GM12872 (cell line): ENCODE data around the gene PALD1.

Experiments
- TF ChIP-seq, protein P1 (sequence below): IDR thresholded peaks from 3 replicates; pipeline ENCODE4 v1.5.1; 2011; ENCODE audit warnings: low read depth, mild to moderate bottlenecking, low read length, moderate library complexity; ENCODE audit not compliant: insufficient read depth

Gene PALD1

DNA sequence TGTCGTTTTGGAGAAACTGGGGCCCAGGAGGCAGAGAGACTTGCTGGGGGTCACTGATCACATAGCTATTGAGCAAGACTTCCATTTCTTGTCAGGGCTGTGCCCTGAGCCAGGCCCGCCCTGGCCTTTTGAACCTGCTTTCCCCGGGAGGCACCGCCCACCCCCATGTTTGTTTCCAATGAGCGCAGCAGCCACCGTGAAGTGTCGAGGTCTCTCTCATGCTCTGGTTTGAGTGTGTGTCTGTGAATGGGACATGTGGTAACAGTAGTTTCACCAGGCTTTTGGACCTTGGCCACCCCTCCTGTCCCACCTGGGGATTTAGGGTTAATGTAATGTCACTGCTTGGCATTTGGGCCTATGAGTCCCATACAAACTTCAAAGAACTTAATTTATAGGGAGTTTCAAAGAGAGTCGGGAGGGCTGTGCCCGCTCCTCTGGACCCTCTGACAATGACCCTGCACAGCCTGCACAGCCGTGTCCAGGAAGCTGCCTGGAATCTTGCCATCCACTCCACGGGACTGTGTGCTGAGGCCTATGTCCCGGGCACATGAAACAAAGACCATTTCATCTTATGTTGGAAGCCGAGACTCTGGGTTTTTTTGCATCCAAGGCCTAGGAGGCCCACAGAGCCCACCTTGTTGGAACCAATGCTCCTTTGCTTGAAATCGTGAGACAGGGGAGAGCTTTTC, 117.7 kb downstream of the PALD1 start:
- TF ChIP-seq, protein P1, sequence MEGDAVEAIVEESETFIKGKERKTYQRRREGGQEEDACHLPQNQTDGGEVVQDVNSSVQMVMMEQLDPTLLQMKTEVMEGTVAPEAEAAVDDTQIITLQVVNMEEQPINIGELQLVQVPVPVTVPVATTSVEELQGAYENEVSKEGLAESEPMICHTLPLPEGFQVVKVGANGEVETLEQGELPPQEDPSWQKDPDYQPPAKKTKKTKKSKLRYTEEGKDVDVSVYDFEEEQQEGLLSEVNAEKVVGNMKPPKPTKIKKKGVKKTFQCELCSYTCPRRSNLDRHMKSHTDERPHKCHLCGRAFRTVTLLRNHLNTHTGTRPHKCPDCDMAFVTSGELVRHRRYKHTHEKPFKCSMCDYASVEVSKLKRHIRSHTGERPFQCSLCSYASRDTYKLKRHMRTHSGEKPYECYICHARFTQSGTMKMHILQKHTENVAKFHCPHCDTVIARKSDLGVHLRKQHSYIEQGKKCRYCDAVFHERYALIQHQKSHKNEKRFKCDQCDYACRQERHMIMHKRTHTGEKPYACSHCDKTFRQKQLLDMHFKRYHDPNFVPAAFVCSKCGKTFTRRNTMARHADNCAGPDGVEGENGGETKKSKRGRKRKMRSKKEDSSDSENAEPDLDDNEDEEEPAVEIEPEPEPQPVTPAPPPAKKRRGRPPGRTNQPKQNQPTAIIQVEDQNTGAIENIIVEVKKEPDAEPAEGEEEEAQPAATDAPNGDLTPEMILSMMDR = no peak

DNA sequence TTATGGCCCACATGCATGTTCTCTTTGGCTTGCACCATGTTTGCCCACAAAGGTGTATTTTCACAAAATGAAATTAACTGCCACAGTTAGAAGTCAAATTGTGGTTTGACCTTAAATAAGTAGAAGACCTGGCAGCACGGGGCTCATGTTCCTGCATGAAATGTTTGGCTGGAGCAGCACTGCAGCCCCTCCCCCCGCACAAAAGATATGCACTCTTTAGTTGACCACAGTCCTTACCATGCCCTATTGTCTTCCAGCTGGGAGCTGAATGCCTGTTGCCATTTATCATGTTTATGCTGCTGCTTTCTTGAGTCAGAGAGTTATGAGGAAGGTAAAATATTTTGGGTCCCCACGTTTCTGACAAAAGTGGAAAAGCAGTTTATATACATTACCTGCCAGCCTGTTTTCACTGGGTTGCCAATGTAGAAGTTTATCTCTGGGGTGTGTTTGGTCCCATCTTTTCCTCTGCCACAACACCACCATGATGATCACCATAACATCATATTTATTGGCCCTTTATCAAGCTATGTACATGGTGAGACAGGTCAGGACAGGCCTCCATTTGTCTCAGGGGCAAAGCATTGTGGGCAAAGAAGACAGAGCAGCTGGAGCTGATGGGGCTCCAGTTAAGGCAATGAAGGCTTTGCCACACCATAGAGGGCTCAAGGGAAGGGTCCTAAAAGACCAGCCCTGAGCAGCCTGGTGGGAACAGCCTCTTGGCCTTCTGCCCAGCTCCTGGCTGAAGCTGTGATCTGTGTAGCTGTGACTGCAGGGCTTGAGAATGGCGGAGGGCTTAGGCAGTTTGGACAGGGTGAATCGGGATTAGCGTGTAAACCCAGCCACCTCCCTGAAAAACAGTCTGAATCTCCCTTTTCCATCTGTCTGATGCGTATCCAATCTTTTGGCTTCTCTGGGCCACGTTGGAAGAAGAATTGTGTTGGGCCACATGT, 118.6 kb downstream of the PALD1 start:
- TF ChIP-seq, protein P1 = no peak

DNA sequence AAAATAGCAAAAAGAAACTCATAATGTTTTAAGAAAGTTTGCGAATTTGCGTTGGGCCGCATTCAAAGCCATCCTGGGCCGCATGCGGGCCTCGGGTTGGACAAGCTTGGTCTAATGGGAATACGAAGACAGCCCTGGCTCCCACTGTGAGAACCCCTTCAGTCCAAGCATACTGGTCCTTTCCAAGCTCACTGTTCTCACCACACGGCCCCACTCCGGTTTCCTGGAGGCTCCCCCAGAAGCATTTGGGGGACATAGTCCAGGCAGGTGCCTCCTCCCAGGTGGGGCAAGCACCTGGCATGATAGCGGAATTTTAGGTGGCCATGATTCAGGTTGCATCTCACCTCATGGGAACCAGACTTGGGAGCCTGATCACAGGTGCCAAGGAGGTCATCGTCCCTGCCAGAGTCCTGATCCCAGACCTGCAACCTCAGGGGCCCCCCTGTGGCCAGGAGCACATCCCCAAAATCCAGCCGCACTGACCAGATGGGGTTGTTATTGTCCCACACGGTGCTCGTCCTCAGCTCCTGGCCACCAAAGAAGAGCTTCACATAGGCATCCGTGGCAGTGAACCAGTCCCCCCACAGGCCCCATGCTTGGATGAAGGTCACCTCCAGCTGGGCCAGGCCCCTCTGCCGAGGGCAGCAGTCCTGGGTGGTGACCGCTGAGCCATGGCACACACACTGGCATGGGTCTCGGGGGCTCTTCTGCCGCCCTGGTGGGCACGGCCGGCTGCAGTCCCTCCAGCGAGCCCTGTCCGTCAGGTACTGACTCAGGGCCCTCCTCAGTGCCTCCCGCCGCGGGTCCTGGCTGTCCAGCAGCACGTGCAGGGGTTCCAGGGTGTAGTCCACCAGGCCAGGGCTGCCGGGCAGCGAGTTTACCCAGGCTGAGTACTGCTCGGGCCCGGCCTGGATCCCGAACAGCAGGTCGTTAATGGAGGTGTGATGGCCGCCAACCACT, 119.6 kb downstream of the PALD1 start:
- TF ChIP-seq, protein P1 = no peak

DNA sequence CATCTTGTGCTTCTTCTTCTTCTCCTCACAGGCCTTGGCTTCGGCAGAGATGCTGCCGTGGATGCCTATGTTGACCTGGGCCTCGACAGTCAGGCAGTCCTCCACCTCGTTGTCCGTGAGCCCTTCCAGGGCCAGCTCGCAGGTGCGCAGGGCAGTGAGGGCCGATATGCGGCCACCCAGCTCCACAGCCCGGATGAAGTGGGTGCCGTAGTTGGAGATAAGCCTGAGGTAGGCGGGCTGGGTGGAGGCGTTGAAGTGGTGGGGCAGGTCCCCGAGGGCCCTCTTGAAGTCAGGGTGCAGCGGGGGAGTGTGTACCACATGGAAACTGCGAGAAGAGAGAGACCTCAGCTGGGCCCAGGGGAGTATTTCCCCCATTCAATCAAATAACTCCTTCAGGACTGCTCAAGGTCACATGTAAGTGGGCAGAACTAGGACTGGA, 120.3 kb downstream of the PALD1 start:
- TF ChIP-seq, protein P1 = no peak

DNA sequence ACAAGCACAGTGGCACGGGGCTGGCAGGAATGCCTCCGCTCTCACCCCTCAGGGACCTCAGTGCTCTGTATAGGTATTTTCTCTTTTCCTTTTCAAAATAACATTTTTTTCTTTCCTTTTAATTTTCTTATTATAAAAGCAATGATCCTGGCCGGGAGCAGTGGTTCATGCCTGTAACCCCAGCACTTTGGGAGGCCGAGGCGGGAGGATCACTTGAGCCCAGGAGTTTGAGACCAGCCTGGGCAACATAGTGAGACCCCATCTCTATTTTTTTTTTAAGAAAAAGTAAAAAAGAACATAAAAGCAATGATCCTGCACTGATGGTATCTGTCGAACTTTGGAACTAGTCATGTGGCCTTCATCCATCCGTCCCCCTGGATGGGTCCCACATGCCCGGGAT, 120.8 kb downstream of the PALD1 start:
- TF ChIP-seq, protein P1 = no peak

DNA sequence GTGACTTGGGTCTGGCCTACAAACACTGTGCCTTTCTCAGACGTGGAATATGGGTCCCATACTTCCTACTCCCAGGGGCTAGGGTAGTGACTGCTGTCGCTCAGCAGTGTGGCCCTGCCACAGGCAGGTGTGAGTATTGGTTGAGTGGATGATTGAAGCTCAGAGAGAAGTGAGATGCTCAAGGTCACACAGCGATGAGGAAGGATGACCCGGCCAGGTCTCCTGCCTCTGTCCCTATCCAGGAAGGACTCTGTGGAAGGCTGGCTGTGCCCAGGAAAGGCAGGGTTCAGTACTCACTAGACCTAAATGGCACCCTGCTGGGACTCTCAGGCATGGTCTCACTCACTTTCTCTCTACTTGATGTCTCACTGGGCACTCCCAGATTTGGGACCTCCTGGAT, 121.2 kb downstream of the PALD1 start:
- TF ChIP-seq, protein P1 = no peak
